NCI-H460 (cell line): Measurements from ENCODE around the gene GTF2H2C. TPM values are rescaled to one million over a fixed set of nuclear protein-coding genes. Genes with fewer than 3 reads are reported as not detected.
"Not testable (repeated sequence)": the region's sequence is repeated elsewhere in the genome, so short reads cannot be mapped to it uniquely, and the experiment has no call there.

Source experiments
- DNase-seq: peaks from one replicate; pipeline ENCODE4 v3.0.0-alpha.2; 2016; ENCODE audit warnings: low read depth; ENCODE audit errors: extremely low read depth
- small RNA-seq, 2 experiments: library from RNA; depleted of rRNA; stranded (forward); fragments of <200 nt; gene quantifications; one replicate each; pipeline ENCODE3, GENCODE V24; 2014
- total RNA-seq: library from RNA; depleted of rRNA; stranded (reverse); fragments of >200 nt; shearing (Covaris generic); gene quantifications from 2 replicates; pipeline ENCODE4 v1.2.3, GENCODE V29; 2014; rRNA removed

Gene GTF2H2C
- total RNA-seq, 1 experiment from 2014 or later = 123 TPM

DNA sequence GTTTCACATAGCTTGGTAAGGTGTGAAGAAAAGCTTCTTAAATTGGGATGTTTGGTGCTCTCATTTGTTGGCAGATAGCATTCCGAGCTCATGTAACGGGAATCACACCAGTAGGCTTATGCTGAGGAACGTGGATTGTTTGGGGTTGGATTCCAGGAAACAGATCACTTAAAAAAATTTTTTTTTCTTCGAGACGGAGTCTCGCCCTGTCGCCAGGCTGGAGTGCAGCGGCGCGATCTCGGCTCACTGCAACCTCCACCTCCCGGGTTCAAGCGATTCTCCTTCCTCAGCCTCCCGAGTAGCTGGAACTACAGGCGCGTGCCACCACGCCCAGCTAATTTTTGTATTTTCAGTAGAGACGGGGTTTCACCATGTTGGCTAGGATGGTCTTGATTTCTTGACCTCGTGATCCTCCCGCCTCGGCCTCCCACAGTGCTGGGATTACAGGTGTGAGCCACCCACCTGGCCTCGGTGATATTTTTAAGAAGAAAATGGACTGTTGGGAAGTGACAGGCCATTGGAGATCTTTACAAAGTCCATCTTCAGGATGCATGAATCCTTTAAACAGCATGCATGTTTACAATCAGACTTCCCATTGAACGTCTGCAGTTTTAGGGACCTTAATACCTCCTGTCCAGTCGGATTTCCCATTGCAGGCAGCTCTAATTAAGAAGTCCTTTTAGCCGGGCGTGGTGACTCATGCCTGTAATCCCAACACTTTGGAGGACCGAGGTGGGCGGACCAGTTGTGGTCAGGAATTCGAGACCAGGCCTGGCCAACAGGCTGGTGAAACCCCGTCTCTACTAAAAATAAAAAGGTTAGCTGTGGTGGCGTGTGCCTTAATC is 818 bp downstream of the GTF2H2C start:
- not testable (repeated sequence) for DNase-seq

DNA sequence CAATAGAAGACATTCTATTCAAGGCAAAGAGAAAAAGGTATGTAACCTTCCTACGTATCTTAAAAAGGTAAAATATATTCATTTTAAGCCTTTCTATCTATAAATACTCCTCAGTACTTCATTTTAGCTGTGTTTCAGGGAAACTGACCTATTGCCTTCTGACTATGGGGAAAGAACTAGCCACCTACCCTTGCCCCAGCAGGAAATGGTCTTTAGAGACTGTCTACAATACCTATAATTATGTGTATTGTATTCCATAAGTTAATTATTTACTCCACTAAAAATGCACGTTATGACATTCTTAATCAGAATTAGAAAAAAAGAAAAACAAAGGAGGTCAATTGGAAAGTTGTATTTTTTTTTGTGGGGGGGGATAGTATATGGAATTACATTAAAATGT is 6.2 kb downstream of the GTF2H2C start:
- DNase-seq = not testable (repeated sequence)

DNA sequence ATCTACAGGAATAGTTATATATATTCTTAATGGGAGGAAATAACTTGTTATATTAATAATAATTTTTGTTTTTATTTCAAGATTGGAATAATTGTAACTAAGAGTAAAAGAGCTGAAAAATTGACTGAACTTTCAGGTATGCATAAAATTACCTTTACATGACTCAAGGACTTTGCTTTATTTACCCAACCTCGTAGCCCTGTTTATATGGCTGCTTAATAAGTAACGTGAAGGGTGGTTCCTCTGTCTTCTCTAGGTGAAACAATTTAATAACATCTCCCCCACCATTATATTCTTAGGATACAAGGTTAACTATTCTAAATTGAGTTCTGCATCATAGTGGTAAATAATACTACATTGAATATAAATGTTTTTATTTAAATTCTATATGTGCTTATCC is 8.1 kb downstream of the GTF2H2C start:
- not testable (repeated sequence) for DNase-seq

DNA sequence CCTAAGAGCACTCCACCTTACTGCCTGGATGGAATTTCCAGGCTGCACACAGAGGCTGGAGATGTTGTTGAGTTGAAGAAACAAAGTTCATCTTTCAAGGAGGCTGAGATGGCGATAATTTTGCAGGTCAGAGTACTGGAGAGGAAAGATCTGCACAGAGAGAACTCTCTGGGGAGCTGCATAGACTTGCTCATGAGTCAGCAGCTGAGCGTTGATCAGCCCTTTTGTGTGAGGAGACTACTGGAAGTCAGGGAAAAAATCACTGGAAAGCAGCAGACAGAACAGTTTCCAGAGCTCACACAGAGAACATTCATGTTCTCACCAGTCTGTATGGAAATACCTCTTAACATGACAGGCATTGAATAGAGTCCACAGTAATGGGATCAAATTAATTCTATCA is 23.4 kb downstream of the GTF2H2C start:
- not testable (repeated sequence) for DNase-seq

DNA sequence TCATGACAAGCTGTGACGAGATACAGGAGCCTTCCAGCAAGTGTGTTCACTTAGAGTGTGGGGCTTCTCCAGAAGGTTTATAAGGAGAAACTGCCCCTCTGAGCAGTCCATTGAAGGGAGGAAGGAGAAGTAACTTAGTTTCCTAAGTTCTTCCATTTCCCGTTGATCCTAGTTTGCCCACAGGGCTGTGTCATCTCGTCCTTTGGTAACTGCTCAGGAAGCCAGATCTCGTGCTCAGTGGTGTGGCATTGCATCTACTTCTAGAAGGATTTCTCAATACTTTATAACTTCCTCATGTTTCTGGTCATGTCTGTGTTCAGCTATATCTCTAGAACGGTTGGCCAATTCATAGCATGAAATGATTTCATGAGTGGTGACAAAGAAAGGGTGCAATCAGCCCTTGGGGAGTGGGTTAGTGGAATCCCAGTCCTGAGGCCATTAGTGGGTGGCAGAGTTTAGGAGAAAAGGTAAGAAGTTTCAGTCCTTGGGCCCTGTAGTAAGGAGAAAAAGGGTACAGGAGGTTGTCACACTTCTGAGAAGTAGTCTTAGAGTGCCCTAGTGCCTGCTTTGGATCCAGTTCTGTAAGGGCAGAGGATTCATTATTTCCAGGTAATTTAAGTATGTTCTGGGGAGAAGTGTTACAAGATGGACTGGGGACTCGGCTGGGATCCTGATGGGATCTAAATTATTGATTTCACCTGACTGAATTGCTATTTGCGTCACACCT is 36.3 kb downstream of the GTF2H2C start:
- DNase-seq = not testable (repeated sequence)

DNA sequence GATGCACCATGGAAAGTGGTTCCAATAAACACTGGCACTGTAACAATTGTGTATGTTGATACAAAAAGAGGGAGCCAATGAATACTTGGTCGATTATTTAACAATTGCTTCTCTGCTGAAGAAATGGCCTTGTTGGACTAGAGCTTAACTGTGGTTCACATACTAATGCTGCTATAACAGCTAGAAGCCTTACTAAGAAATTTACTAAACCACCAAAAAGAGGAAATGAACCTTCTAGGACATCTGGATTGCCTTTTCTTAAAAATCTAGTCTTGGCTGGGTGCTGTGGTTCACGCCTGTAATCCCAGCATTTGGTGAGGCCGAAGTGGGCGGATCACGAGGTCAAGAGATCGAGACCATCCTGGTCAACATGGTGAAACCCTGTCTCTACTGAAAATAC is 42.0 kb downstream of the GTF2H2C start:
- DNase-seq = not testable (repeated sequence)

DNA sequence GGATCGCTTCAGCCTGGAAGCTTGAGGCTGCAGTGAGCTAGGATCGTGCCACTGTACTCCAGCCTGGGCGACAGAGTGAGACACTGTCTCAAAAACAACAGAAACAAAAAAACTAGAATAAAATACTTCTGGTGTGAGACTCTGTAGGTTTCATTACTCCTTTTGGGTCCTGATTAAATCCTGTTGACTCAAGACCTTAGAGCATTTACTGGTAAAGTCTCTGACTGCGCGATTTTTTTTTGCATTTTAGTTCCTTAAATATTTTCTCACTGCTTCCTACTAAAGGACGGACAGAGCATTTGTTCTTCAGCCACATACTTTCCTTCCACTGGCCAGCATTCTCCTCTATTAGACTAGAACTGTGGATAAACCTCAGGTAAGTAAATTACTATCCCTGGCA is 46.8 kb downstream of the GTF2H2C start:
- not testable (repeated sequence) for DNase-seq

DNA sequence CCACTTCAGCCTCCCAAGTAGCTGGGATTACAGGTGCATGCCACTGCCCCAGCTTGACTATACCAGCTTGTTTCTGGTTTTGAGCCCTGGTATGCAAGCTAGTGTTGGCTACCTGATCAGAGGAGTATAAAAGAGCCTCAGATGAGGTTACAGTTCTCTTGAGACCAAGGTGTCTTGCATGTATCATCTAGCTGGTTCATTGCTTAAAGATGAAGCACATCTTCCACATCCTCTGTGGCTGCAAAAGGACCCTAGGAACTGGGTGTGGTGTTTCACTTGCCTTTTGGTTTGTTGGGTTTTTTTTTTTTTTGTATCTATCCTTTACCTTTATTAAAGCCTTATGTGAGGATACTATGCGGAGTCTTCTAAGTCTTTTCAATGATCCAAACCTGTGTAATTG is 47.8 kb downstream of the GTF2H2C start:
- not testable (repeated sequence) for DNase-seq

DNA sequence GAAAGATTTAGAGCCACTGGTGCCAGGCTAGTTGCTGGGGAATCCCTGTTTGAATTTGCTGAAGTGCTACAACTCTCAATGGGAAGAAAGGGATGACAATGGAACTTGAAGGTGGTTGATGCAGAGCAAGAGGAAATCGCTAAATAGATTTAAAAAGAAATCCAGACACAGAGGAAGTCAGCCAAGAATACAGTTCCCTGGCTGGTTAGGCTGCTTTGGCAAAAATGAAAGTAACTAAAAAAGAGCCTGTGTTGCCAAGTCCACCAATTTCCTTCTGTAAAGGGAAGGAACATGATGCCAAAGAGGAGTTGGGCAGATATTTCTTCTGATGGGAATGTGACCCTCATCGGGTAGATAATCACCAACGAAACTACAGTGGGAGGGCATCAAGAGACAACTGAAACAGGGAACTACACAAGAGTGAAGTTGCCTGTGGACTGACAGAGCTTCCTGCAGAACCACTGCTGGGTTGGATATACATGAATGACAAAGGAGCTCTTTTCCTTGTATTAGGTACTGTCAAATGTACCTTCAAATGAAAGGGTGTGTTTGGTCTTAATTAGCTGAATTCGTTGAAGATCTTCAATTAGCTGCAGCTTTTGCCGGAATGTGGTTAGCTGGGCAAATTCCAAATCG is 49.0 kb downstream of the GTF2H2C start:
- DNase-seq = not testable (repeated sequence)

DNA sequence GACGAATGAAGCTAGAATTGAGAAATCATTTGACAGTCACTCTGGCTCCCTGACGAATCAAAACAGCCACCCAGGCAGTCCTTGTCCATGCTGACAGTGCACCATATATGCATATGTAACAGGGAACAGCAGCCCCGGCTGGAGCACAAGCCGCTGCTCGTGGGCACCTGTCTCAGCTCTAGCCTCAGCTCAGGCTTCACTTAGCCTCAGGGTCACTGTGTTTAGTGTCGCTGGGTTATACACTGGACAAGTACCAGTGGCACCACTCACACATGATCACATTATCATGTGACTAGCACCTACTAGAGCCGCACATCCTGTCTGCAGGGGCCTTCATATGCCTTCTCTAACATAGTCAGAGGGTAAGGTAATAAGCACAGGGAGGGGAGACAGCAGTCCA is 54.9 kb downstream of the GTF2H2C start:
- DNase-seq = not testable (repeated sequence)

DNA sequence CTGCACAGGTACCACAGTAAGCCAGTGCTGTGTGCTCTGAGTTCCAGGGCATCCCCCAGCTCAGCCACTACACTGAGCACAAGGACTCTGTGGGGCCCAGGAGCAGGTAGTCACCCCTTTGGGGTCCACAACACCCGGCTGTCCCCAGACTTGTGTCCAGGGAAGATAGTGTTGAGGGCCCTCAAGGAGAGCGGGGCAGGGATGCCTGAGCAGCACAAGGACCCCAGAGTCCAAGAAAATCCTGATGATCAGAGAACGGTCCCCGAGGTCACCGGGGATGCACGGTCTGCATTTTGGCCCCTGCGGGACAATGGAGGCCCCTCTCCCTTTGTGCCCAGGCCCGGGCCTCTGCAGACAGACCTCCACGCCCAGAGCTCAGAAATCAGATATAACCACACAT is 71.9 kb downstream of the GTF2H2C start:
- not testable (repeated sequence) for DNase-seq

Small RNA genes within 50 kb of the gene (small RNA-seq; reads per million reads assigned to genes)
- gene RNU6-724P = 0 reads per million in 2 experiments

Other genes with a start within 250 kb of the GTF2H2C start
- 8.0 and 11.4 TPM in 2 replicates for gene CCDC125, start 227.4 kb upstream of the GTF2H2C start, total RNA-seq
- gene AK6, start 190.7 kb upstream of the GTF2H2C start, total RNA-seq = 73.3 and 75.9 TPM in 2 replicates
- gene TAF9, start 190.7 kb upstream of the GTF2H2C start, total RNA-seq = 251 and 266 TPM in 2 replicates
- 25.8 and 34.6 TPM in 2 replicates for gene RAD17, start 190.4 kb upstream of the GTF2H2C start, total RNA-seq
- 8.8 and 9.3 TPM in 2 replicates for gene MARVELD2, start 145.1 kb upstream of the GTF2H2C start, total RNA-seq
- gene OCLN, start 67.4 kb upstream of the GTF2H2C start, total RNA-seq = 7.7 and 8.7 TPM in 2 replicates